HG03460 (cell line): ENCODE measurements around the gene GNAZ.

Experiments used
- ATAC-seq: cut with Tn5 transposase; IDR thresholded peaks from one replicate; pipeline ENCODE4 v1.9.1; 2021; ENCODE audit not compliant: unreplicated experiment

The GNAZ gene

GRCh38 chr22:23117891-23118646 is 47.8 kb downstream of the GNAZ start:
- ATAC-seq, result no peak

GRCh38 chr22:23118647-23119493 is 48.6 kb downstream of the GNAZ start:
- no peak for ATAC-seq

GRCh38 chr22:23119494-23120414 is 49.4 kb downstream of the GNAZ start:
- no peak for ATAC-seq

GRCh38 chr22:23120415-23120899 is 50.1 kb downstream of the GNAZ start:
- ATAC-seq, result no peak

GRCh38 chr22:23121000-23121421 is 50.7 kb downstream of the GNAZ start:
- ATAC-seq, result no peak

GRCh38 chr22:23121424-23121823 is 51.1 kb downstream of the GNAZ start:
- ATAC-seq, result no peak

GRCh38 chr22:23122216-23122957 is 52.1 kb downstream of the GNAZ start:
- ATAC-seq, result no peak

- no peak for ATAC-seq
These were observed 52.9 kb downstream of the GNAZ start for GRCh38 chr22:23122992-23123803.

- ATAC-seq, result no peak
These were observed 53.5 kb downstream of the GNAZ start for GRCh38 chr22:23123804-23124254.

GRCh38 chr22:23124611-23125511 is 54.5 kb downstream of the GNAZ start:
- no peak for ATAC-seq

- no peak for ATAC-seq
These were observed 55.3 kb downstream of the GNAZ start for GRCh38 chr22:23125512-23126103.

- ATAC-seq, result no peak
These were observed 56.1 kb downstream of the GNAZ start for GRCh38 chr22:23126165-23127054.

GRCh38 chr22:23127055-23127756 is 56.9 kb downstream of the GNAZ start:
- no peak for ATAC-seq

GRCh38 chr22:23127788-23128187 is 57.5 kb downstream of the GNAZ start:
- no peak for ATAC-seq

GRCh38 chr22:23128269-23129108 is 58.2 kb downstream of the GNAZ start:
- ATAC-seq, result no peak
